GM15510 (cell line): ENCODE results near the gene MTMR10.

Experiments used
- POLR2A ChIP-seq: IDR thresholded peaks from 3 replicates; pipeline ENCODE4 v1.6.1; 2011; ENCODE audit warnings: borderline replicate concordance; ENCODE audit not compliant: insufficient read length; ENCODE audit errors: extremely low read depth

MTMR10 gene

DNA sequence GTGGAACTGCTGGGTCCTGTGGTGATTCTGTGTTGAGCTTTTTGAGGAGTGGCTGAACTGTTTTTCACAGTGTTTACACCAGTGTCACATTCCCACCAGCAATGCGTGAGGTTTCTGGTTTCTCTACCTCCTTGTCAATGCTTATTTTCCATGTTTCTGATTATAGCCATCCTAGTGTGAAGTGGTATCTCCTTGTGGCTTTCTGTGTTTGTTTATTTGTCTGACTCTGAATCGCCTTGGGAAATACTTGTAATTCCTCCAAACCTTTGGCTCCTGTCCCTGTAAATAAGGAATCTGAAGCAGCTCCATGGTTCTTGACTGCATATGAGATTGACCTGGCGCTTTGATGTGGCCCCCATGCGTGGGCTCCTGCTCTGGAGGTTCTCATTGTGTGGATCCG, 67.1 kb downstream of the MTMR10 start:
- TF ChIP-seq POLR2A, result no peak

GRCh38 chr15:30923429-30923828, 68.0 kb downstream of the MTMR10 start:
- TF ChIP-seq POLR2A, result no peak

GRCh38 chr15:30922480-30923311, 68.7 kb downstream of the MTMR10 start:
- TF ChIP-seq POLR2A, result no peak

DNA sequence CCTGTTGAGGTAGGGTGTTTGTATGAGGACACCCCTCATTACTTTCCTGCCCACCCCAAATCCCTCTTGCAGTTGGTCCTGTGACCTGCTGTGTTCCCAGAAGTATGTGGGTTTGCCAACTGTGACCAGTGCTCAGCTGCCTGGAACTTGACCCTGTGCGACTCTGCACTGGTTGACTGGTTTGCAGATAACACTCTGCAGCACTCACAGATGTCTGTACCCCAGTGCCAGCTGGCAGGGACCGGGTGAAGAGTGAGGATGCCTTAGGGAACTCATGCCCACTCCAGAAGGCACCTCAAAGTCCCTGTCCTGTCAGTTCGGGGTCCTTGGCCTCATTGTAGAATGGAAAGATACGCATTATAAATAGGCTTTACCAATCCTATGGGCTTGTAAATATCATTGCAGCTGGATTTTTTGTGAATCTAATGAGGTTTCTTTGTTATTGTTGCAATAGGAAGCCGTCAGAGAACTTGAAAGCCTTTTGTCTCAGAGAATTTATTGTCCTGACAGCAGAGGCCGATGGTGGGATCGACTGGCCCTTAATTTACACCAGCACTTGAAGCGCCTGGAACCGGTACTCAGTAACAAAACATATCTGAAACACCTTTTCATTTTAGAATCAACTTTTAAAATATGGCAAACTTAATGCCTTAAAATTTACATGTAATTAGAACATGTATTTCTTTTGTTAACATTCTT, 69.5 kb downstream of the MTMR10 start:
- no peak for TF ChIP-seq POLR2A

GRCh38 chr15:30921106-30921505, 70.3 kb downstream of the MTMR10 start:
- no peak for TF ChIP-seq POLR2A

DNA sequence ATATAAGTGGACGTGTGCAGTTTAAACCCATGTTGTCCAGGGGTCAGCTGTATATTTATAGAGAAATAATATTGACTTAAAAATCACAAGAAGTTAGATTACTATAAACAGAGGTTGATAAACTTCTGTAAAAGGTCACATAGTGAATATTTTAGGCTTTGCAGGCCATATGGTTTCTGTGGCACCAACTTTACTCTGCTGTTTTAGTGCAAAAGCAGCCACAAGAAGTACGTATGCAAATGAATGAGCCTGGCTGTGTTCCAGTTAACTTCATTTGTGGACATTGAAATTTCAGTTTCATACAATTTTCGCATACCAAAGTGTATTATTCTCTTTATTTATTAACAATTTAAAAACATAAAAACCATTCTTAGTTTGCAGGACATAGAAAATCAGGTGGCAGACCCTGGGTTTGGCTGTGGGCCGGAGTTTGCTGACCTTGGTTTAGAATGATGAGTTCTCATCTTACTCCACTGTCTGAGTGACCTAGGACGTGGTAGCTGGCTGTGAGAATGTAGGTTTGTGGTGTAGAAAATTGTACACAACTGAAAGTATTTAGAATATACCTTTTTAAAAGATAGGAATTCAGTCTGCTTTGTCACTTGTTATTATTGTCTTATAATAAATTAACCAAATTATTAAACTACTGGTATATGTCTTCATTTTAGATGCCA, 71.4 kb downstream of the MTMR10 start:
- TF ChIP-seq POLR2A, result no peak

GRCh38 chr15:30918366-30918765, 73.1 kb downstream of the MTMR10 start:
- no peak for TF ChIP-seq POLR2A

- TF ChIP-seq POLR2A, result no peak
These were observed 73.8 kb downstream of the MTMR10 start for GRCh38 chr15:30917675-30918074.

DNA sequence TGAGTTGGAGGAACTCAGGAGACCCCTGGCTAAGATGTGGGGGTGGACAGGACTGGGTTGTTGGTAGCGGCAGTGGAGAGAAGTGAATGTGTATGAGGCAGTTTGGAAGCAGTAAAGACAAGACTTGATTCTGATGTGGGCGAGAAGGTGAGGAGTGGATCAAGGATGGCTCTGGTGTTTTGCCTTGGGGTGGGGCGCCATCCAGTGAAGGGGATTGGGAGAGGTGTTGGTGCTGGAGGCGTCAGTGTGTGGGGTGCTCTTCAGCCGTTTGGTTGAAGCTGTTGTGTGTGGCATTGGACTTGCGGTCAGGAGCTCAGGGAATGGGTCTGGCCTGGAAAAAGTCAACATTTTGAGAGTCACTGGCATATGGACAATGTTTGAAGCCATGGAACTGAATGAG, 74.4 kb downstream of the MTMR10 start:
- TF ChIP-seq POLR2A, result no peak

- no peak for TF ChIP-seq POLR2A
These were observed 77.7 kb downstream of the MTMR10 start for GRCh38 chr15:30913761-30914160.

- no peak for TF ChIP-seq POLR2A
These were observed 85.1 kb downstream of the MTMR10 start for GRCh38 chr15:30906366-30906765.

GRCh38 chr15:30905821-30906220, 85.6 kb downstream of the MTMR10 start:
- no peak for TF ChIP-seq POLR2A

GRCh38 chr15:30904812-30905211, 86.6 kb downstream of the MTMR10 start:
- no peak for TF ChIP-seq POLR2A

GRCh38 chr15:30903497-30904187, 87.8 kb downstream of the MTMR10 start, which contains the start of gene FAN1:
TSS of gene FAN1 (plus strand) at chr15:30903915. CDS start at chr15:30904664, 749 bp downstream.
- peak; percentile 84 for TF ChIP-seq POLR2A

DNA sequence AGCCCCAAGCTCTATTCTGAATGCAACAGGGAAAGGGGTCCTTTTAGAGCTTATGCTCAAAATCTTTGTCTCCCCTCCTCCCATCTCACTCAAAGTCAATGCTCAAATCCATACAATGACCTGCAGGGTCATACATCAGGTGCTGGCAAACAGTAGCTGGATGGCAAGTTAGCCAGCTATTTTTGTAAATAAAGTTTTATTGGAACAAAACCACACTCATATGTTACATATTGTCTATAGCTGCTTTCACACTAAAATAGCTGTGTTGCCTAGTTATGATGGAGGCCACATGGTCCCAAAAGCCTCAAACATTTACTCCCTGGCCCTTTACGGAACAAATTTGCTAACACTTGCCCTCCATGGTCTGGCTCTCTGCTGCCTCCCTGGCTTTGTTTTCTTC, 89.5 kb downstream of the MTMR10 start:
- TF ChIP-seq POLR2A, result no peak
